ENCODE results near the gene GPC6. TPM values are rescaled to one million over a fixed set of nuclear protein-coding genes. Genes with fewer than 3 reads are reported as not detected.

The GPC6 gene
- total RNA-seq, 4 donors from 2014 or later = 13.7 to 21.7 (median 16.5) TPM

DNA sequence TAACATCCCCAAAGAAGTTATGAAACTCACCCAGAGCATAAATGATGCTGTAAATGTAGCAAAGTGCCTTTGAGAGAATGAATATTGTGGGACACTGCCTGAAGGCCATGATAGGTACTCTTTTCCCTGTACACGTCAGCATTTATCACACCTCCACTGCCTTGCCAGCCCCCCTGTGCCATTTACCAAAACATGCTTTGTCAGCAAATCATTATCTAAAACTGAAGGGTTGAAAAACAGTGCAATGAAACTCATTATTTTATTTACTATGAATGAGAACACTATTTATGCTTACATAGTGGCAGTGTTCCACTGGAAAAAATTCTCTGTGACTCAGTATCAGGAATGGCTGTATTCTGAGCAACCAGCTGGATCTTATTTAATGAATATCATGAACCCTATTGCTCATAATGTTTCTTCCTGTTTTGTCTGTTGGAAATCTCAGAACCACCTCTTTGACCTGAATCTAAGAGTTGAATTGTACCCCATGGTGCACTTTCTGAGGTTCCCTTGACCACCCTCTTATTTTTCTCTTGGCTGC lies 688.7 kb downstream of the GPC6 start:
- 56 to 63% methylated on average over 1 of the region's 1 CpG for WGBS, 2 donors (ENCODE audit: low coverage in 1 of 2)
- Histone ChIP-seq H3K4me1 (no peaks in the 10 kb centered on the region), H3K9me3 (no peaks in the 10 kb centered on the region), H3K27me3 (no peaks in the 10 kb centered on the region), H3K27ac (peak overlapping the region in 1 of 4 donors; percentile 12), H3K36me3 (no peaks in the 10 kb centered on the region), H3K4me3 (no peak overlapping the region)
- no peak for ATAC-seq
- TF ChIP-seq CTCF (IDR thresholded peaks at IDR 0.05) (no peak), POLR2AphosphoS5 (IDR thresholded peaks at IDR 0.05) (no peak), EP300 (IDR thresholded peaks at IDR 0.05) (no peak)

DNA sequence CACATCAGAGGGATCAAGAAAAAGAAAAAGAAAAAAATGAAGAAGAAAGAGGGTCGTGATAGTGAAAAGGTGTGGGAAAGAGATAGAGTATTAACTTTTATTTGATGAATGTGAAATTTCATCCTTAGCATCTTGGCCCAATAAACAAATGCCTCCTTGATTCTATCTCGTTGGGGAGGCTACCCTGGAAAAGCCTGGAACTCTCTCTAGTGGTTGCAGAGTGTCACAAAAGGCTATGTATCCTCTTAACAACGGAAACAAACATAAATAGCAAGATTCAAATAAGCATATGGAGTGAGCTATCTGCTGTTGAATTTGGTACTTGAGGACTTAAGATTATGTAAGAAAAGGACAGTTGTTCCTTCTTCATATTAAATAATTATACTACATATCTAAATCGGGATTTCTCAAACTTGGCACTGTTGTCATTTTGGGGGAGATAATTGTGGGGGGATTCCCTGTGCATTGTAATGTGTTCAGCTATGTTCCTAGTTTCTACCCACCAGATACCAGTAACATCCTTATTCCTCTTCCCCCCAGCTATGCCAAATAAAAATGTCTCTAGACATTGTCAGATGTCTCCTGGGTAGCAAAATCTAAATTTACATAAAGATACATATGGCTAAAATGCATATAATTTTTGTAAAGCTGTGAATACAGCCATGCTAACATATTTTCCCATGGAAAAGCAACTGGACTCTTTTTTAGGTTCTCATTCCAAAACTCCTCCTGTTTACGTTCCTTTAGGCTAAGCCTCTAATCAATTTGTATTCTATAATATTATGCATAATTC lies 695.7 kb downstream of the GPC6 start:
- Histone ChIP-seq H3K27ac (no peak overlapping the region), H3K27me3 (no peaks in the 10 kb centered on the region), H3K36me3 (no peaks in the 10 kb centered on the region), H3K4me1 (no peaks in the 10 kb centered on the region), H3K4me3 (no peak overlapping the region), H3K9me3 (peaks cover 0 to 10% (median 0%) of the 10 kb centered on the region in 3 donors)
- ATAC-seq = no peak
- WGBS, 2 donors (ENCODE audit: low coverage in 1 of 2) = 73 to 75% methylated on average over 5 of the region's 5 CpGs
- no peak for TF ChIP-seq POLR2AphosphoS5 (IDR thresholded peaks at IDR 0.05)
- no peak for TF ChIP-seq CTCF (IDR thresholded peaks at IDR 0.05)
- no peak for TF ChIP-seq EP300 (IDR thresholded peaks at IDR 0.05)
- TF ChIP-seq POLR2A (IDR thresholded peaks at IDR 0.05) = no peak

- TF ChIP-seq CTCF (IDR thresholded peaks at IDR 0.05) = no peak
- Histone ChIP-seq H3K27ac (no peak overlapping the region), H3K4me1 (no peaks in the 10 kb centered on the region), H3K36me3 (no peaks in the 10 kb centered on the region), H3K9me3 (peaks cover 0 to 8% (median 0%) of the 10 kb centered on the region in 3 donors), H3K4me3 (no peak overlapping the region), H3K27me3 (no peaks in the 10 kb centered on the region)
- WGBS, 2 donors (ENCODE audit: low coverage in 1 of 2) = 85 to 100% methylated on average over 1 of the region's 1 CpG
- no peak for ATAC-seq
Measured at GRCh38 chr13:93925990-93926389, 699.4 kb downstream of the GPC6 start.

DNA sequence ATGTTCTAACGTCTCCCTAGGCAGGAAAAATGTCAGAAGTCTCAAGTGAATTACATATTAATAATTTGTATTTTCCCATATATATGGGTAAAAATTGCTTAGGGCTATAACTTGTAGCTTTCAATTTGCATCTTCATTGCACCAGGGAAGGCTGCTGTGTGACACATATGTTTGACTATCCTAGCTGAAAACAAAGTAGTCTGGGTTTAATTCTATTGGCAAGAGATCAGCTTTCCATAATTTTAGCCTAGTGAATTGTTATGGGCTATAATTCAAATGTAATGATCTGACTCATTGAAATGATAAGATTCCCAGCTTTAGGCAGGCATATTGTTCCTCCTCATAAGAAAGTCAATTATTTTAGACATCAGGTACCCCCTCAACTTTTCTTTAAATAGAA lies 699.8 kb downstream of the GPC6 start:
- no peak overlapping the region for H3K27ac ChIP-seq
- no peaks in the 10 kb centered on the region for H3K36me3 ChIP-seq
- 60 to 69% methylated on average over 1 of the region's 1 CpG for WGBS, 2 donors (ENCODE audit: low coverage in 1 of 2)
- H3K4me1 ChIP-seq = no peaks in the 10 kb centered on the region
- TF ChIP-seq POLR2A (IDR thresholded peaks at IDR 0.05) = no peak
- TF ChIP-seq CTCF (IDR thresholded peaks at IDR 0.05) = no peak
- no peak overlapping the region for H3K4me3 ChIP-seq
- no peak for ATAC-seq
- no peaks in the 10 kb centered on the region for H3K27me3 ChIP-seq
- peaks cover 0 to 4% (median 0%) of the 10 kb centered on the region in 3 donors for H3K9me3 ChIP-seq

- Histone ChIP-seq H3K9me3 (no peaks in the 10 kb centered on the region), H3K27me3 (no peaks in the 10 kb centered on the region), H3K36me3 (no peaks in the 10 kb centered on the region), H3K27ac (no peak overlapping the region), H3K4me3 (no peak overlapping the region), H3K4me1 (no peaks in the 10 kb centered on the region)
- no peak for ATAC-seq
- no peak for TF ChIP-seq POLR2A (IDR thresholded peaks at IDR 0.05)
- TF ChIP-seq CTCF (IDR thresholded peaks at IDR 0.05) = no peak
- no peak for TF ChIP-seq EP300 (IDR thresholded peaks at IDR 0.05)
- TF ChIP-seq POLR2AphosphoS5 (IDR thresholded peaks at IDR 0.05) = no peak
- WGBS, 2 donors (ENCODE audit: low coverage in 1 of 2) = 70% methylated on average over 1 of the region's 1 CpG
Measured at GRCh38 chr13:93927431-93927830, 700.8 kb downstream of the GPC6 start.
